Measurements from ENCODE around the gene DUSP28.

GRCh38 chr2:240603846-240604245, 43.7 kb downstream of the DUSP28 start:
- TF ChIP-seq POLR2AphosphoS5 (IDR thresholded peaks at IDR 0.05; ENCODE audit: low read depth, low read length), result no peak
- no peak for TF ChIP-seq SPI1 (IDR thresholded peaks at IDR 0.05; ENCODE audit: low read depth, low read length)
- no peak for TF ChIP-seq POLR2A (IDR thresholded peaks at IDR 0.05; ENCODE audit: low read depth, low read length)
- TF ChIP-seq TAF1 (IDR thresholded peaks at IDR 0.05; ENCODE audit: low read depth, low read length), result no peak

All from GM12891 (cell line).